ENCODE measurements around the gene ABCC5. TPM values are rescaled to one million over a fixed set of nuclear protein-coding genes. Genes with fewer than 3 reads are reported as not detected.

The ABCC5 gene
- total RNA-seq, 1 donor from 2014 or later, result 15.5 TPM

- DNase-seq (ENCODE audit: low read depth), result peak; percentile 73
Observed at GRCh38 chr3:183981990-183982644, 35.6 kb downstream of the ABCC5 start.

- DNase-seq (ENCODE audit: low read depth), result peak; percentile 84
Observed at GRCh38 chr3:183980403-183980802, 37.3 kb downstream of the ABCC5 start.

- peak; percentile 46 for DNase-seq (ENCODE audit: low read depth)
Observed at GRCh38 chr3:183975981-183976662, 41.6 kb downstream of the ABCC5 start.

- no peak for DNase-seq (ENCODE audit: low read depth)
Observed at GRCh38 chr3:183968666-183969245, 48.9 kb downstream of the ABCC5 start.

GRCh38 chr3:183967693-183968092 lies 50.0 kb downstream of the ABCC5 start:
- DNase-seq (ENCODE audit: low read depth), result no peak

GRCh38 chr3:183966361-183966791 lies 51.3 kb downstream of the ABCC5 start:
- DNase-seq (ENCODE audit: low read depth), result no peak

- DNase-seq (ENCODE audit: low read depth), result no peak
Observed at GRCh38 chr3:183962807-183963206, 54.9 kb downstream of the ABCC5 start.

- no peak for DNase-seq (ENCODE audit: low read depth)
Observed at GRCh38 chr3:183959214-183959613, 58.5 kb downstream of the ABCC5 start.

GRCh38 chr3:183958775-183959174 lies 58.9 kb downstream of the ABCC5 start:
- no peak for DNase-seq (ENCODE audit: low read depth)

GRCh38 chr3:183958226-183958625 lies 59.5 kb downstream of the ABCC5 start:
- no peak for DNase-seq (ENCODE audit: low read depth)

- no peak for DNase-seq (ENCODE audit: low read depth)
Observed at GRCh38 chr3:183954875-183955274, 62.8 kb downstream of the ABCC5 start.

- DNase-seq (ENCODE audit: low read depth), result no peak
Observed at GRCh38 chr3:183953471-183954070, 64.1 kb downstream of the ABCC5 start.

GRCh38 chr3:183951459-183951858 lies 66.2 kb downstream of the ABCC5 start:
- no peak for DNase-seq (ENCODE audit: low read depth)

GRCh38 chr3:183949690-183950089 lies 68.0 kb downstream of the ABCC5 start:
- no peak for DNase-seq (ENCODE audit: low read depth)

- no peak for DNase-seq (ENCODE audit: low read depth)
Observed at GRCh38 chr3:183946037-183946436, 71.6 kb downstream of the ABCC5 start.

GRCh38 chr3:183944775-183945174 lies 72.9 kb downstream of the ABCC5 start:
- no peak for DNase-seq (ENCODE audit: low read depth)

- DNase-seq (ENCODE audit: low read depth), result no peak
Observed at GRCh38 chr3:183943739-183944138, 73.9 kb downstream of the ABCC5 start.

- DNase-seq (ENCODE audit: low read depth), result no peak
Observed at GRCh38 chr3:183941216-183941615, 76.5 kb downstream of the ABCC5 start.

- DNase-seq (ENCODE audit: low read depth), result peak; percentile 11
Observed at GRCh38 chr3:183937601-183938286, 79.9 kb downstream of the ABCC5 start.

GRCh38 chr3:183933160-183933559 lies 84.5 kb downstream of the ABCC5 start:
- peak; percentile 54 for DNase-seq (ENCODE audit: low read depth)

GRCh38 chr3:183931881-183932280 lies 85.8 kb downstream of the ABCC5 start:
- peak; percentile 11 for DNase-seq (ENCODE audit: low read depth)

GRCh38 chr3:183930086-183930485 lies 87.6 kb downstream of the ABCC5 start:
- DNase-seq (ENCODE audit: low read depth), result no peak
